ENCODE data around the gene IFT81. TPM values are rescaled to one million over a fixed set of nuclear protein-coding genes. Genes with fewer than 3 reads are reported as not detected.

The IFT81 gene
- total and polyA plus RNA-seq, 2 of the 13 experiments (the other 11 are each of a cell fraction or from before 2014, with no cell fraction given) = 4.2 to 13.0 TPM

GRCh38 chr12:110107369-110108281 lies 16.5 kb upstream of the IFT81 start (continued):
- TF ChIP-seq ZNF891 (CRISPR knock-in tag; IDR thresholded peaks at IDR 0.05) (0 out of 2 replicates have a peak, but pooled peaks have one; percentile 27), ZBTB7B (CRISPR knock-in tag; IDR thresholded peaks at IDR 0.05) (no peak), SMC3 (IDR thresholded peaks at IDR 0.05; ENCODE audit: low read length) (no peak), PAXIP1 (CRISPR knock-in tag; conservative IDR thresholded peaks at IDR 0.05) (no peak), FOXA1 (IDR thresholded peaks at IDR 0.05) (no peak), FOXA1 (CRISPR knock-in tag; IDR thresholded peaks at IDR 0.05) (no peak), NR3C1 (CRISPR knock-in tag; IDR thresholded peaks at IDR 0.05) (no peak), AGO2 (optimal IDR thresholded peaks at IDR 0.05; ENCODE audit: low read depth, low read length) (no peak), AGO1 (IDR thresholded peaks at IDR 0.05; ENCODE audit: low read depth, low read length, poor library complexity, severe bottlenecking) (no peak), SOX13 (IDR thresholded peaks at IDR 0.05) (no peak), SOX13 (CRISPR knock-in tag; conservative IDR thresholded peaks at IDR 0.05 in 1 of 2, IDR thresholded peaks at IDR 0.05 in 1 of 2) (peak in 1 of 2 experiments; percentile 12; a peak in 1 of 4 replicates), DNMT3B (CRISPR knock-in tag; conservative IDR thresholded peaks at IDR 0.05) (no peak)
- TF ChIP-seq, protein P1, sequence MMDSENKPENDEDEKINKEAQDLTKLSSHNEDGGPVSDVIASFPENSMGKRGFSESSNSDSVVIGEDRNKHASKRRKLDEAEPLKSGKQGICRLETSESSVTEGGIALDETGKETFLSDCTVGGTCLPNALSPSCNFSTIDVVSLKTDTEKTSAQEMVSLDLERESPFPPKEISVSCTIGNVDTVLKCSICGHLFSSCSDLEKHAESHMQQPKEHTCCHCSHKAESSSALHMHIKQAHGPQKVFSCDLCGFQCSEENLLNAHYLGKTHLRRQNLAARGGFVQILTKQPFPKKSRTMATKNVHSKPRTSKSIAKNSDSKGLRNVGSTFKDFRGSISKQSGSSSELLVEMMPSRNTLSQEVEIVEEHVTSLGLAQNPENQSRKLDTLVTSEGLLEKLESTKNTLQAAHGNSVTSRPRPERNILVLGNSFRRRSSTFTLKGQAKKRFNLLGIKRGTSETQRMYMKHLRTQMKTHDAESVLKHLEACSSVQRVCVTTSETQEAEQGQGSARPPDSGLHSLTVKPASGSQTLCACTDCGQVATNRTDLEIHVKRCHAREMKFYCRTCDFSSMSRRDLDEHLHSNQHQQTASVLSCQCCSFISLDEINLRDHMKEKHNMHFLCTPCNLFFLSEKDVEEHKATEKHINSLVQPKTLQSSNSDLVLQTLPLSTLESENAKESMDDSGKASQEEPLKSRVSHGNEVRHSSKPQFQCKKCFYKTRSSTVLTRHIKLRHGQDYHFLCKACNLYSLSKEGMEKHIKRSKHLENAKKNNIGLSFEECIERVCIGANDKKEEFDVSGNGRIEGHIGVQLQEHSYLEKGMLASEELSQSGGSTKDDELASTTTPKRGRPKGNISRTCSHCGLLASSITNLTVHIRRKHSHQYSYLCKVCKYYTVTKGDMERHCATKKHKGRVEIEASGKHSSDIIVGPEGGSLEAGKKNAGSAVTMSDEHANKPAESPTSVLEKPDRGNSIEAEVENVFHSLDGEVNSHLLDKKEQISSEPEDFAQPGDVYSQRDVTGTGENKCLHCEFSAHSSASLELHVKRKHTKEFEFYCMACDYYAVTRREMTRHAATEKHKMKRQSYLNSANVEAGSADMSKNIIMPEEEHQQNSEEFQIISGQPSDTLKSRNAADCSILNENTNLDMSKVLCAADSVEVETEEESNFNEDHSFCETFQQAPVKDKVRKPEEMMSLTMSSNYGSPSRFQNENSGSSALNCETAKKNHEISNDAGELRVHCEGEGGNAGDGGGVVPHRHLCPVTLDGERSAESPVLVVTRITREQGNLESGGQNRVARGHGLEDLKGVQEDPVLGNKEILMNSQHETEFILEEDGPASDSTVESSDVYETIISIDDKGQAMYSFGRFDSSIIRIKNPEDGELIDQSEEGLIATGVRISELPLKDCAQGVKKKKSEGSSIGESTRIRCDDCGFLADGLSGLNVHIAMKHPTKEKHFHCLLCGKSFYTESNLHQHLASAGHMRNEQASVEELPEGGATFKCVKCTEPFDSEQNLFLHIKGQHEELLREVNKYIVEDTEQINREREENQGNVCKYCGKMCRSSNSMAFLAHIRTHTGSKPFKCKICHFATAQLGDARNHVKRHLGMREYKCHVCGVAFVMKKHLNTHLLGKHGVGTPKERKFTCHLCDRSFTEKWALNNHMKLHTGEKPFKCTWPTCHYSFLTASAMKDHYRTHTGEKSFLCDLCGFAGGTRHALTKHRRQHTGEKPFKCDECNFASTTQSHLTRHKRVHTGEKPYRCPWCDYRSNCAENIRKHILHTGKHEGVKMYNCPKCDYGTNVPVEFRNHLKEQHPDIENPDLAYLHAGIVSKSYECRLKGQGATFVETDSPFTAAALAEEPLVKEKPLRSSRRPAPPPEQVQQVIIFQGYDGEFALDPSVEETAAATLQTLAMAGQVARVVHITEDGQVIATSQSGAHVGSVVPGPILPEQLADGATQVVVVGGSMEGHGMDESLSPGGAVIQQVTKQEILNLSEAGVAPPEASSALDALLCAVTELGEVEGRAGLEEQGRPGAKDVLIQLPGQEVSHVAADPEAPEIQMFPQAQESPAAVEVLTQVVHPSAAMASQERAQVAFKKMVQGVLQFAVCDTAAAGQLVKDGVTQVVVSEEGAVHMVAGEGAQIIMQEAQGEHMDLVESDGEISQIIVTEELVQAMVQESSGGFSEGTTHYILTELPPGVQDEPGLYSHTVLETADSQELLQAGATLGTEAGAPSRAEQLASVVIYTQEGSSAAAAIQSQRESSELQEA (CRISPR knock-in tag; IDR thresholded peaks at IDR 0.05; ENCODE audit: not compliant biosample characterization) = no peak

Measured in HepG2 (cell line).